ENCODE measurements around the gene NT5C3A. TPM values are rescaled to one million over a fixed set of nuclear protein-coding genes. Genes with fewer than 3 reads are reported as not detected.
"Not testable (repeated sequence)": the region's sequence is repeated elsewhere in the genome, so short reads cannot be mapped to it uniquely, and the experiment has no call there.

Gene NT5C3A
- total and polyA plus RNA-seq, 2 of the 8 experiments (the other 6 are each of a cell fraction or from before 2014, with no cell fraction given), result 7.5 to 22.7 TPM

DNA sequence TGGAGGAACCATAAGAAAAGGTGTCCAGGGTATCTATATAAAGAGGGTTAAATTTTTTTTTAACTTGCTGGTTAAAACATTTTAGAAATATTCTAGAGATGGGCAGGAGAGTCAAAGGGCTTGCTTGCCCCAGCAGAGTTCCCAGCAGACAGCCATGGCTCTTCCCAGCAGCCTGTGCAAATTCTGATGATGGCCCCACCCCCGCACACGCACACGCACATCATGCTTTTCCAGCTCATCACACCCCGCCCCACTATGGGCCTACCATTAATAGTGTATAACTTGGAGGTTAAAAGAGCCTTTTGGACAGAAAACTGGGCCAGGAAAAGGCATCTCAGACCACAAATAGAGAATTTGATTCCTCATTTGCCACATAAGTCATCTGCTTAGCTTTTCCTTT, 56.9 kb downstream of the NT5C3A start:
- H2BK15ac ChIP-seq (ENCODE audit: low read length); H2BK20ac ChIP-seq (ENCODE audit: low read length); H3K56ac ChIP-seq (replicated peaks; ENCODE audit: insufficient read length, low read depth, low read length); H2AFZ ChIP-seq (ENCODE audit: low read length); H4K91ac ChIP-seq (replicated peaks; ENCODE audit: insufficient read length, low read length); H3K23me2 ChIP-seq (ENCODE audit: low read depth, low read length); H3K18ac ChIP-seq (ENCODE audit: extremely low read depth, low read length); H3K36me3 ChIP-seq (ENCODE audit: control insufficient read depth in 2 of 4, insufficient read depth in 4 of 4, low read length in 3 of 4); H3K9me3 ChIP-seq (ENCODE audit: insufficient read depth in 2 of 2, low read depth in 1 of 2, low read length in 1 of 2); H3K4ac ChIP-seq (replicated peaks; ENCODE audit: insufficient read length, low read depth, low read length); H2BK12ac ChIP-seq (ENCODE audit: low read depth, low read length); H3K4me2 ChIP-seq (ENCODE audit: insufficient read depth in 1 of 2, low read depth in 2 of 2, low read length in 2 of 2); FAIRE-seq; H4K8ac ChIP-seq (ENCODE audit: extremely low read depth, insufficient read depth, low read length); H2BK5ac ChIP-seq (ENCODE audit: low read depth, low read length); H3K79me1 ChIP-seq (ENCODE audit: low read depth, low read length); H3K27me3 ChIP-seq (replicated peaks in 1 of 4; ENCODE audit: control insufficient read depth in 3 of 4, extremely low read depth in 1 of 4, insufficient read depth in 3 of 4, low read length in 3 of 4); CTCF ChIA-PET (ENCODE audit: partially characterized antibody); H3K27ac ChIP-seq (ENCODE audit: low read depth, low read length); H3K23ac ChIP-seq (ENCODE audit: insufficient read length); POLR2A ChIA-PET (ENCODE audit: partially characterized antibody); H4K5ac ChIP-seq (ENCODE audit: insufficient read length, low read depth, low read length); H4K20me1 ChIP-seq (replicated peaks in 1 of 2; ENCODE audit: control insufficient read depth in 1 of 2, insufficient read depth in 2 of 2, low read length in 2 of 2); H3K4me3 ChIP-seq (ENCODE audit: extremely low read depth in 1 of 4, insufficient read depth in 2 of 4, low read depth in 3 of 4, low read length in 4 of 4); H3K79me2 ChIP-seq (ENCODE audit: control insufficient read depth in 1 of 2, insufficient read depth in 2 of 2, low read length in 2 of 2); DNase-seq (ENCODE audit: low read depth in 1 of 2, low spot score in 2 of 2); H3K9ac ChIP-seq (replicated peaks in 1 of 4; ENCODE audit: extremely low read depth in 1 of 4, low read depth in 3 of 4, low read length in 3 of 4); H2AK5ac ChIP-seq (ENCODE audit: low read depth, low read length); H2BK120ac ChIP-seq (replicated peaks; ENCODE audit: low read depth, low read length); H3K4me1 ChIP-seq (replicated peaks in 1 of 4; ENCODE audit: control insufficient read depth in 3 of 4, insufficient read depth in 4 of 4, low read length in 3 of 4); H3K14ac ChIP-seq (ENCODE audit: insufficient read length): not testable (repeated sequence)
- WGBS, 2 experiments (ENCODE audit: extremely low coverage in 1 of 2, insufficient coverage in 1 of 2, insufficient read length in 1 of 2, insufficient replicate concordance in 2 of 2, low coverage in 1 of 2, low lambda C conversion rate in 2 of 2, missing lambda C conversion rate in 1 of 2), result 70% methylated on average over 4 of the region's 4 CpGs; no CpG with 5 or more reads in 1 of the 2 experiments

DNA sequence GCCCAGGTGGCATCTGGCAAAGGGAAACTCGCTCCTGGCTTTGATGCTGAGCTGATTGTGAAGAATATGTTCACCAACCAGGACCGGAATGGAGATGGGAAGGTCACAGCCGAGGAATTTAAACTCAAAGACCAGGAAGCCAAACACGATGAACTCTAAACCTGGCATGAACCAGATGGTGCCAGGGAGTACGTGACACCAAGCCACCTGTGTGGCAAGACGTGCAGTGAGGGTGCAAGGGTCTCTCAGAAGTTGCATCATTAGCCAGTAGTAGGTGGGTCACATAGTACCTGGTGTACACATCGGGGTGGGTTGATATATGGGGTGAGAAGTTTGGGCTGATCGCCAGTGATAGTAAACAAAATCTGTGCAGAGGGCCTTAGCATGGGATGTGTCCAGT, 57.4 kb downstream of the NT5C3A start:
- H2BK15ac ChIP-seq (ENCODE audit: low read length); FAIRE-seq; H4K91ac ChIP-seq (replicated peaks; ENCODE audit: insufficient read length, low read length); CTCF ChIA-PET (ENCODE audit: partially characterized antibody); H2AFZ ChIP-seq (ENCODE audit: low read length); H3K14ac ChIP-seq (ENCODE audit: insufficient read length); H3K27ac ChIP-seq (ENCODE audit: low read depth, low read length); H2AK5ac ChIP-seq (ENCODE audit: low read depth, low read length); H4K8ac ChIP-seq (ENCODE audit: extremely low read depth, insufficient read depth, low read length); H3K56ac ChIP-seq (replicated peaks; ENCODE audit: insufficient read length, low read depth, low read length); H4K20me1 ChIP-seq (replicated peaks in 1 of 2; ENCODE audit: control insufficient read depth in 1 of 2, insufficient read depth in 2 of 2, low read length in 2 of 2); H2BK120ac ChIP-seq (replicated peaks; ENCODE audit: low read depth, low read length); H2BK5ac ChIP-seq (ENCODE audit: low read depth, low read length); H3K4ac ChIP-seq (replicated peaks; ENCODE audit: insufficient read length, low read depth, low read length); H3K9ac ChIP-seq (replicated peaks in 1 of 4; ENCODE audit: extremely low read depth in 1 of 4, low read depth in 3 of 4, low read length in 3 of 4); H2BK12ac ChIP-seq (ENCODE audit: low read depth, low read length); H2BK20ac ChIP-seq (ENCODE audit: low read length); H3K79me1 ChIP-seq (ENCODE audit: low read depth, low read length); H3K23ac ChIP-seq (ENCODE audit: insufficient read length); H4K5ac ChIP-seq (ENCODE audit: insufficient read length, low read depth, low read length); H3K9me3 ChIP-seq (ENCODE audit: insufficient read depth in 2 of 2, low read depth in 1 of 2, low read length in 1 of 2); H3K18ac ChIP-seq (ENCODE audit: extremely low read depth, low read length); H3K23me2 ChIP-seq (ENCODE audit: low read depth, low read length); H3K4me1 ChIP-seq (replicated peaks in 1 of 4; ENCODE audit: control insufficient read depth in 3 of 4, insufficient read depth in 4 of 4, low read length in 3 of 4); POLR2A ChIA-PET (ENCODE audit: partially characterized antibody); H3K36me3 ChIP-seq (ENCODE audit: control insufficient read depth in 2 of 4, insufficient read depth in 4 of 4, low read length in 3 of 4); H3K79me2 ChIP-seq (ENCODE audit: control insufficient read depth in 1 of 2, insufficient read depth in 2 of 2, low read length in 2 of 2); H3K4me2 ChIP-seq (ENCODE audit: insufficient read depth in 1 of 2, low read depth in 2 of 2, low read length in 2 of 2); DNase-seq (ENCODE audit: low read depth in 1 of 2, low spot score in 2 of 2); H3K4me3 ChIP-seq (ENCODE audit: extremely low read depth in 1 of 4, insufficient read depth in 2 of 4, low read depth in 3 of 4, low read length in 4 of 4); H3K27me3 ChIP-seq (replicated peaks in 1 of 4; ENCODE audit: control insufficient read depth in 3 of 4, extremely low read depth in 1 of 4, insufficient read depth in 3 of 4, low read length in 3 of 4): not testable (repeated sequence)
- WGBS, 2 experiments (ENCODE audit: extremely low coverage in 1 of 2, insufficient coverage in 1 of 2, insufficient read length in 1 of 2, insufficient replicate concordance in 2 of 2, low coverage in 1 of 2, low lambda C conversion rate in 2 of 2, missing lambda C conversion rate in 1 of 2), result 83% methylated on average over 8 of the region's 8 CpGs; no CpG with 5 or more reads in 1 of the 2 experiments

Data from H1 (cell line).